ENCODE data around the gene FAM170B. TPM values are rescaled to one million over a fixed set of nuclear protein-coding genes. Genes with fewer than 3 reads are reported as not detected.

Gene FAM170B
- total RNA-seq, 1 experiment from 2014 or later, result not detected

DNA sequence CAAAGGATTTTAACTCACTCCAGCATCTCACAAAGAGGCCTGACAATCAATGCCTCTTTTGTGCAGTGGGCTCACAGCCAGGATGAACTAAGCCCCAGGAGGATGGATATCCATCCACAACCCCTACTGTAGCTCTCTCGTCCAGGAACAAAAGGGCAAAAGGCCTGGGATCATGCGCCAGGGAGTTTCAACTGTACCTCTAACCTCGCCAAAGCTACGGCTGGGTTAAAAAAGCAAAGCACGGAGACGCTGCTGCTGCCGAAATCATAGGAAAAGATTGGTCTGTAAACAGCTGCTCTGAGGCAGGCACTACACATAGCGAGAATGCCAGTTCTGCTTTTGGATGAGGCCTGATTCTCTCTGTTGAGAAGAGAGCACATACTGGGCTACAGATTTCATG, 50.6 kb downstream of the FAM170B start:
- Mint-ChIP-seq H3K4me1 (ENCODE audit: low read depth, unreplicated experiment) (no peaks in the 10 kb centered on the region), H3K36me3 (ENCODE audit: insufficient read depth, unreplicated experiment) (no peaks in the 10 kb centered on the region), H3K4me3 (ENCODE audit: low read depth, unreplicated experiment) (no peak overlapping the region), H3K27me3 (ENCODE audit: unreplicated experiment) (peaks cover 89% of the 10 kb centered on the region), H3K9me3 (ENCODE audit: low read depth, unreplicated experiment) (no peaks in the 10 kb centered on the region), H3K27ac (ENCODE audit: unreplicated experiment) (no peak overlapping the region)
- intact Hi-C loops (cut with micrococcal nuclease; ENCODE audit: unreplicated experiment), result no loop called here
- no peak for DNase-seq
- TF ChIP-seq, protein P1, sequence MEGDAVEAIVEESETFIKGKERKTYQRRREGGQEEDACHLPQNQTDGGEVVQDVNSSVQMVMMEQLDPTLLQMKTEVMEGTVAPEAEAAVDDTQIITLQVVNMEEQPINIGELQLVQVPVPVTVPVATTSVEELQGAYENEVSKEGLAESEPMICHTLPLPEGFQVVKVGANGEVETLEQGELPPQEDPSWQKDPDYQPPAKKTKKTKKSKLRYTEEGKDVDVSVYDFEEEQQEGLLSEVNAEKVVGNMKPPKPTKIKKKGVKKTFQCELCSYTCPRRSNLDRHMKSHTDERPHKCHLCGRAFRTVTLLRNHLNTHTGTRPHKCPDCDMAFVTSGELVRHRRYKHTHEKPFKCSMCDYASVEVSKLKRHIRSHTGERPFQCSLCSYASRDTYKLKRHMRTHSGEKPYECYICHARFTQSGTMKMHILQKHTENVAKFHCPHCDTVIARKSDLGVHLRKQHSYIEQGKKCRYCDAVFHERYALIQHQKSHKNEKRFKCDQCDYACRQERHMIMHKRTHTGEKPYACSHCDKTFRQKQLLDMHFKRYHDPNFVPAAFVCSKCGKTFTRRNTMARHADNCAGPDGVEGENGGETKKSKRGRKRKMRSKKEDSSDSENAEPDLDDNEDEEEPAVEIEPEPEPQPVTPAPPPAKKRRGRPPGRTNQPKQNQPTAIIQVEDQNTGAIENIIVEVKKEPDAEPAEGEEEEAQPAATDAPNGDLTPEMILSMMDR (IDR thresholded peaks at IDR 0.05; ENCODE audit: unreplicated experiment), result no peak
- CTCF ChIA-PET, result no interaction called here
- BruUV-seq (replicated peaks), result no TSS peak

DNA sequence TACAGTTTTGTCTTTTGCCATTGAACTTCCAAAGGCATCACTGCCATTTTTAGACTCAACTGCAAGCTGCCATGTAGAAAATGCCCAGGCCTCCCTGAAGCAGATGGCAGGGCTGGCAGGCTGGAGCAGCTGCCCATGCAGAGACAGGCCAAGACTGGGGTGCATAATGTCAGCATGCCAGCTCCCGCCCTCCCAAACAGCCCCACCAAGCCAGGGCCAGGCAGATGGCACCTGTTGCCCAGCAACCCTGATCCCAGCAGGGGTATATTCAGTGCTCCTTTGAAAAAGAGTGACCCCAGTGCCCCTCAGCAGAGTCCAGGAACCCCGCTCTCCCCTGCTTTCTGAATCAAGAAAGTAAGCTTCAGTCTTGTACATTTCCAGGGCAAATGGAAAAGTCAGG, 51.1 kb downstream of the FAM170B start:
- no TSS peak for BruUV-seq (replicated peaks)

DNA sequence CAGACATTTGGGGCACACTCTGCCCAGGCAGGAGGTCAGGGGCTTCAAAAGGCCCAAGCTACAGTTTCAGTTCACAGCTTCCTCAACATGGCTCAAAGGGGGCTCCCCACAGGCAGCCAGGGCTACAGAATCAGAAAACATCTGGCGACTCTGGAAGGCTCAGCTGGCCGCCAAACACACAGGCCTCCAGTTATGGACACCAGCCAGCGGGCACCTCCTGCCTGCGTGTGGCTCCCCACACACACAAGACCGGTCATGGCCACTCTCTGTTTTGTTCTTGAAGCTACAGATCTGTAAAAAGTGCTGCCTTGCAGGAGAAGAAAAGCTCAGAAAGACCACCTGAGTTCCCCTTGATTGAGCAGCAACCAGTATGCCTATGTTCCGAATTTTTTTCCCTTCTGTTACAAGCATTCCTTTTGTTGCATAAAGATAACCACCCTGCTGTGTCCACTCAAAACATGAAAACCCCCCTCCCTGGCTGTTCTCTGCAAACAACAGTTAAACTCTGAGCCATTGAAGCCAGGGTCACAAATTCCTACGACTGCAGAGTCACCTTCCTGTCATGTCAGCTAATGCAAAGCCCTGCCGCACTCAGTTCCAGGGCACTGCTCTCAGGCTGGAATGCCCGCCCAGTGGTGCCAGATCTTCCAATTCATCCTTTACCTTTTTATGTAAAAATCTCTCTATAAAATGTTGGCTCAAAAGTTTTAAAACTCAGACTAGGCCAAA, 52.1 kb downstream of the FAM170B start:
- intact Hi-C loops (cut with micrococcal nuclease; ENCODE audit: unreplicated experiment), result no loop called here
- DNase-seq, result no peak
- Mint-ChIP-seq H3K4me1 (ENCODE audit: low read depth, unreplicated experiment) (no peaks in the 10 kb centered on the region), H3K36me3 (ENCODE audit: insufficient read depth, unreplicated experiment) (no peaks in the 10 kb centered on the region), H3K4me3 (ENCODE audit: low read depth, unreplicated experiment) (no peak overlapping the region), H3K27ac (ENCODE audit: unreplicated experiment) (no peak overlapping the region), H3K27me3 (ENCODE audit: unreplicated experiment) (peaks cover 89% of the 10 kb centered on the region), H3K9me3 (ENCODE audit: low read depth, unreplicated experiment) (no peaks in the 10 kb centered on the region)
- no TSS peak for BruUV-seq (replicated peaks)
- CTCF ChIA-PET, result no interaction called here
- TF ChIP-seq, protein P1 (IDR thresholded peaks at IDR 0.05; ENCODE audit: unreplicated experiment), result no peak

More for the DNA sequence above, 51.1 kb downstream of the FAM170B start:
- Mint-ChIP-seq H3K4me1 (ENCODE audit: low read depth, unreplicated experiment) (no peaks in the 10 kb centered on the region), H3K4me3 (ENCODE audit: low read depth, unreplicated experiment) (no peak overlapping the region), H3K27me3 (ENCODE audit: unreplicated experiment) (peaks cover 89% of the 10 kb centered on the region), H3K36me3 (ENCODE audit: insufficient read depth, unreplicated experiment) (no peaks in the 10 kb centered on the region), H3K9me3 (ENCODE audit: low read depth, unreplicated experiment) (no peaks in the 10 kb centered on the region), H3K27ac (ENCODE audit: unreplicated experiment) (no peak overlapping the region)
- intact Hi-C loops (cut with micrococcal nuclease; ENCODE audit: unreplicated experiment), result no loop called here
- no peak for DNase-seq
- CTCF ChIA-PET, result no interaction called here
- TF ChIP-seq, protein P1 (IDR thresholded peaks at IDR 0.05; ENCODE audit: unreplicated experiment), result no peak

Other genes with a start within 250 kb of the FAM170B start
- gene LRRC18, start 194.2 kb downstream of the FAM170B start, total RNA-seq (2022), result not detected in 2 replicates
- not detected in 2 replicates for gene VSTM4, start 18.5 kb downstream of the FAM170B start, total RNA-seq (2022)
- gene TMEM273, start 54.4 kb upstream of the FAM170B start, total RNA-seq (2022), result not detected in 2 replicates
- not detected in 2 replicates for gene C10orf71, start 165.1 kb upstream of the FAM170B start, total RNA-seq (2022)

All from Calu3 (cell line).